ENCODE results near the gene CCNJ. TPM values are rescaled to one million over a fixed set of nuclear protein-coding genes. Genes with fewer than 3 reads are reported as not detected.

Gene CCNJ
- total and polyA plus RNA-seq, 9 of the 15 experiments (the other 6 are each of a cell fraction or from before 2014, with no cell fraction given) = 0.69 to 15.7 (median 9.2) TPM

DNA sequence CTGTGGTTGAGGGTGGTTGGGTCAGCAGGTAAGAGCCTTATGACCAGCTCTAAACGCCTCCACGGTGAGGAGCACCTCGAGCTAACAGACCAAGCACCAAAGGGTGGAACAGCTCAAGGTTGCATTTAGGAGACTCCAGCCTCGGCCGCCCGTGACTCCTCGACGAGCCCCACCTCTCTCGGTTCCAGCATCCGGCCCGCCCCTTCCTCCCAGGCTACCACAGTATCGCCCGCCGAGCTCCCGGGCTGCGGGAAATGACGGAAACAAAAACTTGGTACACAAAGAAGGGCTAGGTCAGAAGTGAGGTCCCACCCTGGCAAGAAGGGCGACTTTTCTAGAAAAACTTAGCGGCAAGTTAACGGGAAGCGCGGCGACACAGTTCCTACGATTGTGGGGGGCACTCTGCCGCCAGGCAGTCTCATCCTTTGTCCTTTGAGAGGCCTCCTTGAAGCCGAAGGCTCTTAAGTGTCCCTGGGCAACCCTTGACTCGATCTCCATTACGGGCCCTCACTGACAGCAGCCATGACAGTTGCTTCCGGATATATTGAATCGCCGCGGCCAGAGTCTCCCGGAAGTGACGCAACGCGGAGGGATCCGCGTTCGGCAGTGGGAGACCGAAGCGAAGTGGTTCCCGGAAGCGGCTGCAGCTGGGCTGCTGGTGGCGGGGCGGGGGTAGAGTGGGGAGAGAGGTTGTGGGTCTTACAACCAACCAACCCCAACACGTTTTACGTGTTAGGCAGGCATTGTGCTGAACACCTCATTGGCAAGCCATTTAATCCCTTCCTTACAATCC, 46.5 kb downstream of the CCNJ start (continued):
- TF ChIP-seq, protein P1, sequence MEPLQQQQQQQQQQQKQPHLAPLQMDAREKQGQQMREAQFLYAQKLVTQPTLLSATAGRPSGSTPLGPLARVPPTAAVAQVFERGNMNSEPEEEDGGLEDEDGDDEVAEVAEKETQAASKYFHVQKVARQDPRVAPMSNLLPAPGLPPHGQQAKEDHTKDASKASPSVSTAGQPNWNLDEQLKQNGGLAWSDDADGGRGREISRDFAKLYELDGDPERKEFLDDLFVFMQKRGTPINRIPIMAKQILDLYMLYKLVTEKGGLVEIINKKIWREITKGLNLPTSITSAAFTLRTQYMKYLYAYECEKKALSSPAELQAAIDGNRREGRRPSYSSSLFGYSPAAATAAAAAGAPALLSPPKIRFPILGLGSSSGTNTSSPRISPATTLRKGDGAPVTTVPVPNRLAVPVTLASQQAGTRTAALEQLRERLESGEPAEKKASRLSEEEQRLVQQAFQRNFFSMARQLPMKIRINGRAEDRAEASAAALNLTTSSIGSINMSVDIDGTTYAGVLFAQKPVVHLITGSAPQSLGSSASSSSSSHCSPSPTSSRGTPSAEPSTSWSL (CRISPR knock-in tag; IDR thresholded peaks at IDR 0.05; ENCODE audit: borderline replicate concordance) = no peak
- TF ChIP-seq ZNF445 (CRISPR knock-in tag; IDR thresholded peaks at IDR 0.05; ENCODE audit: low read depth) (no peak), ZNF444 (CRISPR knock-in tag; IDR thresholded peaks at IDR 0.05) (no peak)
- TF ChIP-seq, protein P2, sequence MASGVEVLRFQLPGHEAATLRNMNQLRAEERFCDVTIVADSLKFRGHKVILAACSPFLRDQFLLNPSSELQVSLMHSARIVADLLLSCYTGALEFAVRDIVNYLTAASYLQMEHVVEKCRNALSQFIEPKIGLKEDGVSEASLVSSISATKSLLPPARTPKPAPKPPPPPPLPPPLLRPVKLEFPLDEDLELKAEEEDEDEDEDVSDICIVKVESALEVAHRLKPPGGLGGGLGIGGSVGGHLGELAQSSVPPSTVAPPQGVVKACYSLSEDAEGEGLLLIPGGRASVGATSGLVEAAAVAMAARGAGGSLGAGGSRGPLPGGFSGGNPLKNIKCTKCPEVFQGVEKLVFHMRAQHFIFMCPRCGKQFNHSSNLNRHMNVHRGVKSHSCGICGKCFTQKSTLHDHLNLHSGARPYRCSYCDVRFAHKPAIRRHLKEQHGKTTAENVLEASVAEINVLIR (CRISPR knock-in tag; IDR thresholded peaks at IDR 0.05) = peak; percentile 87

DNA sequence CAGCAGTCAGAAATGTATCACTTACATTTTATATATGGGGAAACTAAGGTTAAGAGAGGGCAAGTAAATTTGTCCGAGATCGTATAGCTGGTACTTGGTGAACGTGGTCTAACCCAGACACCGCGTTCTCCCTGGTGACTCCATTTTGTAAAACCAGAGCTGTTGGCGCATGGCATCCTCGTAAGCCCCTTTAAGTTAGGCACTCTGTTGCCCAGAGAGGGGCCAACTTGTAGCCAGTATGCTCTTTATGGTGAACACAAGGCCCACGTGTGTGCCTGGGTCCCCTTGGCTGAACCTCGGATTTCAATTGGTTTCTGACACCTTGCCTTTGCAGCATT, 47.0 kb downstream of the CCNJ start:
- H3K9me3 ChIP-seq (replicated peaks; ENCODE audit: control insufficient read depth, insufficient read depth, low read depth, low read length) = no peaks in the 10 kb centered on the region; the same call in 1 of the 2 replicates
- H3K9me1 ChIP-seq (ENCODE audit: control insufficient read depth, insufficient read depth, low read length) = no peaks in the 10 kb centered on the region
- H3K79me2 ChIP-seq (ENCODE audit: control insufficient read depth, insufficient read depth, low read length) = peaks cover 6% of the 10 kb centered on the region; the same call in 1 of the 3 replicates
- BruUV-seq (replicated peaks) = TSS peak; percentile 99
- no peaks in the 10 kb centered on the region for H4K20me1 ChIP-seq (replicated peaks; ENCODE audit: control insufficient read depth, insufficient read depth, low read length)
- H3K4me1 ChIP-seq (replicated peaks in 1 of 2; ENCODE audit: control insufficient read depth in 2 of 2, insufficient read depth in 2 of 2, low read length in 2 of 2) = peaks cover 0 to 21% of the 10 kb centered on the region in 2 experiments; a peak in 4 of 5 replicates
- H3K27me3 ChIP-seq (ENCODE audit: control insufficient read depth in 2 of 2, insufficient read depth in 2 of 2, low read length in 2 of 2) = no peaks in the 10 kb centered on the region
- DNase-seq (ENCODE audit: extremely low read depth in 1 of 4, low spot score in 3 of 4) = no peak
- FAIRE-seq = no peak
- H3K36me3 ChIP-seq (ENCODE audit: control insufficient read depth, insufficient read depth, low read length) = peaks cover 4% of the 10 kb centered on the region; the same call in 1 of the 3 replicates
- 70% methylated on average over 9 of the region's 9 CpGs for WGBS (ENCODE audit: insufficient coverage, low coverage, missing lambda C conversion rate)
- CTCF ChIA-PET (ENCODE audit: low intra/inter-chr PET ratio) = interaction anchor here (0.6 kb wide), 1 partner anchor 39 kb away, joined by 3 read pairs; no protein-coding TSS in a partner anchor
- H3K4me2 ChIP-seq (ENCODE audit: insufficient read depth, low read length) = peak overlapping the region; percentile 88
- peak overlapping the region; percentile 85 for H2AFZ ChIP-seq (ENCODE audit: low read depth, low read length)
- peak overlapping the region; percentile 96 for H3K27ac ChIP-seq (ENCODE audit: extremely low read depth, low read depth, low read length)
- intact Hi-C loops (cut with micrococcal nuclease) = loop anchor here (1.0 kb wide), 1 partner anchor 40 kb away; the partner anchor contains the start of gene ZNF518A
- in situ Hi-C loops (cut with MboI) = no loop called here
- H3K4me3 ChIP-seq = peak overlapping the region; percentile 55
- POLR2A ChIA-PET = interaction anchor here (1.1 to 2.5 kb wide), 9 partner anchors 9 to 139 kb away, joined by 3 to 41 read pairs (median 7); partner anchors contain the start of gene ZNF518A
- peak overlapping the region in 1 of 2 experiments; percentile 93; a peak in 2 of 4 replicates for H3K9ac ChIP-seq (ENCODE audit: insufficient read depth in 1 of 2, low read depth in 2 of 2, low read length in 2 of 2)
- no peak for ATAC-seq
- TF ChIP-seq, protein P1 (CRISPR knock-in tag; IDR thresholded peaks at IDR 0.05; ENCODE audit: borderline replicate concordance) = no peak
- 0 out of 3 replicates have a peak, but pooled peaks of 1 of the 2 experiments have one; percentile 3 for TF ChIP-seq CBX3 (IDR thresholded peaks at IDR 0.05; ENCODE audit: borderline replicate concordance in 1 of 2, low read length in 2 of 2)
- no peak for TF ChIP-seq ZEB2 (IDR thresholded peaks at IDR 0.05)
- no peak for TF ChIP-seq HNRNPLL (IDR thresholded peaks at IDR 0.05; ENCODE audit: low read depth, low read length, poor library complexity, severe bottlenecking)
- TF ChIP-seq, protein P3, sequence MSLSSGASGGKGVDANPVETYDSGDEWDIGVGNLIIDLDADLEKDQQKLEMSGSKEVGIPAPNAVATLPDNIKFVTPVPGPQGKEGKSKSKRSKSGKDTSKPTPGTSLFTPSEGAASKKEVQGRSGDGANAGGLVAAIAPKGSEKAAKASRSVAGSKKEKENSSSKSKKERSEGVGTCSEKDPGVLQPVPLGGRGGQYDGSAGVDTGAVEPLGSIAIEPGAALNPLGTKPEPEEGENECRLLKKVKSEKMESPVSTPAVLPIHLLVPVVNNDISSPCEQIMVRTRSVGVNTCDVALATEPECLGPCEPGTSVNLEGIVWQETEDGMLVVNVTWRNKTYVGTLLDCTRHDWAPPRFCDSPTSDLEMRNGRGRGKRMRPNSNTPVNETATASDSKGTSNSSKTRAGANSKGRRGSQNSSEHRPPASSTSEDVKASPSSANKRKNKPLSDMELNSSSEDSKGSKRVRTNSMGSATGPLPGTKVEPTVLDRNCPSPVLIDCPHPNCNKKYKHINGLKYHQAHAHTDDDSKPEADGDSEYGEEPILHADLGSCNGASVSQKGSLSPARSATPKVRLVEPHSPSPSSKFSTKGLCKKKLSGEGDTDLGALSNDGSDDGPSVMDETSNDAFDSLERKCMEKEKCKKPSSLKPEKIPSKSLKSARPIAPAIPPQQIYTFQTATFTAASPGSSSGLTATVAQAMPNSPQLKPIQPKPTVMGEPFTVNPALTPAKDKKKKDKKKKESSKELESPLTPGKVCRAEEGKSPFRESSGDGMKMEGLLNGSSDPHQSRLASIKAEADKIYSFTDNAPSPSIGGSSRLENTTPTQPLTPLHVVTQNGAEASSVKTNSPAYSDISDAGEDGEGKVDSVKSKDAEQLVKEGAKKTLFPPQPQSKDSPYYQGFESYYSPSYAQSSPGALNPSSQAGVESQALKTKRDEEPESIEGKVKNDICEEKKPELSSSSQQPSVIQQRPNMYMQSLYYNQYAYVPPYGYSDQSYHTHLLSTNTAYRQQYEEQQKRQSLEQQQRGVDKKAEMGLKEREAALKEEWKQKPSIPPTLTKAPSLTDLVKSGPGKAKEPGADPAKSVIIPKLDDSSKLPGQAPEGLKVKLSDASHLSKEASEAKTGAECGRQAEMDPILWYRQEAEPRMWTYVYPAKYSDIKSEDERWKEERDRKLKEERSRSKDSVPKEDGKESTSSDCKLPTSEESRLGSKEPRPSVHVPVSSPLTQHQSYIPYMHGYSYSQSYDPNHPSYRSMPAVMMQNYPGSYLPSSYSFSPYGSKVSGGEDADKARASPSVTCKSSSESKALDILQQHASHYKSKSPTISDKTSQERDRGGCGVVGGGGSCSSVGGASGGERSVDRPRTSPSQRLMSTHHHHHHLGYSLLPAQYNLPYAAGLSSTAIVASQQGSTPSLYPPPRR (CRISPR knock-in tag; IDR thresholded peaks at IDR 0.05; ENCODE audit: borderline replicate concordance) = no peak

All from K562 (cell line).